Mesendoderm (in vitro differentiated cells): ENCODE data around the gene NINJ1.
"Not testable (repeated sequence)": the region's sequence is repeated elsewhere in the genome, so short reads cannot be mapped to it uniquely, and the experiment has no call there.

Experiments
- DNase-seq: peaks from one replicate; pipeline ENCODE4 v3.0.0; 2013
- H2AK5ac ChIP-seq: 2 replicates; pipeline ENCODE4 v1.6.1; 2013; ENCODE audit warnings: low read length, inconsistent platforms
- H2BK120ac ChIP-seq: 2 replicates; pipeline ENCODE4 v1.6.1; 2013; ENCODE audit warnings: low read depth, mild to moderate bottlenecking, low read length, moderate library complexity, mixed read lengths
- H2BK15ac ChIP-seq: replicated peaks from 2 replicates; pipeline ENCODE4 v1.6.1; 2013; ENCODE audit warnings: low read depth, mild to moderate bottlenecking, moderate library complexity
- H2BK5ac ChIP-seq: 2 replicates; pipeline ENCODE4 v1.6.1; 2013; ENCODE audit warnings: low read length, inconsistent platforms
- H3K18ac ChIP-seq: 2 replicates; pipeline ENCODE4 v1.6.1; 2013; ENCODE audit warnings: mild to moderate bottlenecking, low read length, mixed read lengths
- H3K23ac ChIP-seq: one replicate; pipeline ENCODE4 v1.6.1; 2013; ENCODE audit warnings: low read length
- H3K27ac ChIP-seq: 2 replicates; pipeline ENCODE4 v1.5.1; 2013; ENCODE audit warnings: low read depth, mild to moderate bottlenecking, inconsistent platforms, low read length, moderate library complexity
- H3K27me3 ChIP-seq: 2 replicates; pipeline ENCODE4 v1.6.1; 2013; ENCODE audit warnings: low read length, control low read depth, mild to moderate bottlenecking, inconsistent platforms; ENCODE audit not compliant: insufficient read depth, poor library complexity
- H3K36me3 ChIP-seq: 2 replicates; pipeline ENCODE4 v1.6.1; 2013; ENCODE audit warnings: low read length, inconsistent platforms; ENCODE audit not compliant: control insufficient read depth, insufficient read depth
- H3K4ac ChIP-seq: one replicate; pipeline ENCODE4 v1.6.1; 2013; ENCODE audit warnings: low read depth, mild to moderate bottlenecking, low read length, moderate library complexity
- H3K4me1 ChIP-seq: 2 replicates; pipeline ENCODE4 v1.6.1; 2013; ENCODE audit warnings: low read depth, low read length, inconsistent platforms; ENCODE audit not compliant: control insufficient read depth
- H3K4me2 ChIP-seq: 2 replicates; pipeline ENCODE4 v1.6.1; 2013; ENCODE audit warnings: low read length
- H3K4me3 ChIP-seq: 2 replicates; pipeline ENCODE4 v1.5.1; 2013; ENCODE audit warnings: mild to moderate bottlenecking, low read length
- H3K56ac ChIP-seq: one replicate; pipeline ENCODE4 v1.6.1; 2013; ENCODE audit warnings: low read length
- H3K79me1 ChIP-seq: 2 replicates; pipeline ENCODE4 v1.6.1; 2013; ENCODE audit warnings: low read length, inconsistent platforms
- H3K79me2 ChIP-seq: 2 replicates; pipeline ENCODE4 v1.6.1; 2013; ENCODE audit warnings: mild to moderate bottlenecking, low read length; ENCODE audit not compliant: control insufficient read depth, insufficient read depth
- H3K9ac ChIP-seq: 2 replicates; pipeline ENCODE4 v1.6.1; 2013; ENCODE audit warnings: low read length, inconsistent platforms
- H4K5ac ChIP-seq: one replicate; pipeline ENCODE4 v1.6.1; 2013; ENCODE audit warnings: low read length
- H4K8ac ChIP-seq: one replicate; pipeline ENCODE4 v1.6.1; 2013; ENCODE audit warnings: low read depth, mild to moderate bottlenecking, control low read depth, low read length, moderate library complexity
- WGBS: extraction: QIAGEN DNeasy Blood & Tissue Kit; methylation state at CpG from one replicate; pipeline ENCODE4 v1.1.7; 2013; ENCODE audit warnings: low lambda C conversion rate, missing lambda C conversion rate; ENCODE audit not compliant: insufficient coverage; ENCODE audit errors: extremely low coverage; 5-methylcytosine and 5-hydroxymethylcytosine counted together

The NINJ1 gene

DNA sequence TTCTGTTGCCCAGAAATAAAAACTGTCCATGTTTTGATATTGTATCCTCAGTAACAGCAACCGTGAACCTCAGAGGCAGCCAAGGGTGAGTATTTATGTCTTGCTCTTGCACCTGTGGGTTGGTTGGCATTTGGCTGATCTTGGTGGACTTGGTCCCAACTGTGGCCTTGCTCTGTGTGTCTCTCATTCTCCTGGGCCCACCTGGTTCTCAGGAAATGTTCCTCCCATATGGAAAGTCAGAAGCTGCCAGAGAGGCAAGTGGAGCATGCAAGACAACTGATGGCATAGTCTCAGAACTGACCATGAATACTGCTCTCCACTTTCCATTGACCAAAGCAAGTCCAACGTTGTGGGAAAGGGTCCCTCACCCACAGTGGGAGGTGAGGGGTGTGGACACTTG is 13.6 kb upstream of the NINJ1 start:
- no peak overlapping the region for H3K4ac ChIP-seq
- no peaks in the 10 kb centered on the region for H3K79me1 ChIP-seq
- H2BK15ac ChIP-seq = no peak overlapping the region
- no peak overlapping the region for H3K56ac ChIP-seq
- no peak overlapping the region for H2BK5ac ChIP-seq
- no peaks in the 10 kb centered on the region for H3K27me3 ChIP-seq
- no peaks in the 10 kb centered on the region for H3K79me2 ChIP-seq
- no peak overlapping the region for H3K4me3 ChIP-seq
- no peak overlapping the region for H3K9ac ChIP-seq
- H3K23ac ChIP-seq = no peak overlapping the region
- WGBS = no CpG with 5 or more reads among the region's 2 CpGs
- H2BK120ac ChIP-seq = no peak overlapping the region
- no peak overlapping the region for H3K27ac ChIP-seq
- H4K5ac ChIP-seq = no peak overlapping the region
- H3K4me1 ChIP-seq = no peaks in the 10 kb centered on the region
- no peak overlapping the region for H4K8ac ChIP-seq
- H3K4me2 ChIP-seq = no peak overlapping the region
- H3K18ac ChIP-seq = no peak overlapping the region
- H3K36me3 ChIP-seq = no peaks in the 10 kb centered on the region
- no peak for DNase-seq
- no peak overlapping the region for H2AK5ac ChIP-seq

DNA sequence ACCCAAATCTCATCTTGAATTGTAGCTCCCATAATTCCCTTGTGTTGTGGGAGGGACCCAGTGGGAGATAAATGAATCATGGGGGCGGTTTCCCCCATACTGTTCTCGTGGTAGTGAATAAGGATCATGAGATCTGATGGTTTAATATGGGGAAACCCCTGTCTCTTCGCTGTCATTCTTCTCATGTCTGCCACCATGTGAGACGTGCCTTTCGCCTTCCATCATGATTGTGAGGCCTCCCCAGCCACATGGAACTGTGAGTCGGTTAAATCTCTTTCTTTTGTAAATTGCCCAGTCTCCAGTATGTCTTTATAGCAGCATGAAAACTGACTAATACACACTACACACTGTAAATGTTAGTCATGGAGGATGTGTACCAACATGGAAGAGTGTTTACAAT is 12.6 kb upstream of the NINJ1 start:
- H4K8ac ChIP-seq, H3K79me2 ChIP-seq, H3K56ac ChIP-seq, H3K4me3 ChIP-seq, H3K4ac ChIP-seq, H2BK15ac ChIP-seq, H2AK5ac ChIP-seq, H3K27me3 ChIP-seq, H4K5ac ChIP-seq, H2BK5ac ChIP-seq, H3K4me2 ChIP-seq, H2BK120ac ChIP-seq, H3K9ac ChIP-seq, H3K27ac ChIP-seq, H3K36me3 ChIP-seq, H3K79me1 ChIP-seq, DNase-seq, H3K4me1 ChIP-seq, H3K18ac ChIP-seq, H3K23ac ChIP-seq: not testable (repeated sequence)
- no CpG with 5 or more reads among the region's 6 CpGs for WGBS

DNA sequence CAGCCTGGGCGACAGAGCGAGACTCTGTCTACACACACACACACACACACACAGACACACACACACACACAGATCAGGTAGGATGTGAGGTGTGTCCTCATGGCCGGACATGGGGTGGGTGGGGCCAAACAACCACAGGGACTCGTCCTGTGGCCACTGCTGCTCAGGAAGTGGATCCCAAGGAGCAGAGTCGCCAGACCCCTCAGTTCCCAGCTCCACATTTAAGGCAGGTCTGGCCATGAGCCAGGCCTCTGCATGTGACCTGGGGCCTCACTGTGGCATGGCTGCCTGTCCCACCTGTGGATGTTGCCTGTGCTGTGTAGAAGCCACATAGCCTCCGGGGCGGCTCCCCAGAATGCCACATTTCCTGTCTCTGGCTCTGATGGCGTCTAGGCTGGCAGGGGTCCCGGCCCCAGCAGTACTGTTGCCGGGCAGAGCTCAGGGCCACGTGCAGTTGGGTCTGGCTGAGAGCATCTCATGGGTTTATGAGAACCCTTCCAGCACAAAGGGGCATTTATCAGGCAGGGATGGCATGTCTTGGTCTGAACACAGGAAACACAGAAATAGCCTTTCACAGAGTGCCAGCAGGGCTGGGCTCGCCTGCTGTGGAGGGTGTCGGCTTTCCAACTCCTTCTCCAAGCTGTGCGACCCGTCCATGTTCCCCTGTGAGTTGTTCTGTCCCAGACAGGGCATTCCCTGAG is 9.9 kb upstream of the NINJ1 start:
- no peak overlapping the region for H3K18ac ChIP-seq
- no peaks in the 10 kb centered on the region for H3K36me3 ChIP-seq
- H2BK5ac ChIP-seq = no peak overlapping the region
- no peaks in the 10 kb centered on the region for H3K79me1 ChIP-seq
- no peak for DNase-seq
- H3K23ac ChIP-seq = no peak overlapping the region
- WGBS = no CpG with 5 or more reads among the region's 15 CpGs
- no peaks in the 10 kb centered on the region for H3K4me1 ChIP-seq
- no peak overlapping the region for H4K5ac ChIP-seq
- H3K56ac ChIP-seq = no peak overlapping the region
- no peak overlapping the region for H3K4me3 ChIP-seq
- H2BK120ac ChIP-seq = no peak overlapping the region
- H3K27ac ChIP-seq = no peak overlapping the region
- no peak overlapping the region for H4K8ac ChIP-seq
- H3K79me2 ChIP-seq = no peaks in the 10 kb centered on the region
- no peak overlapping the region for H3K4ac ChIP-seq
- H3K27me3 ChIP-seq = no peaks in the 10 kb centered on the region
- no peak overlapping the region for H3K4me2 ChIP-seq
- no peak overlapping the region for H2BK15ac ChIP-seq
- no peak overlapping the region for H2AK5ac ChIP-seq
- no peak overlapping the region for H3K9ac ChIP-seq

DNA sequence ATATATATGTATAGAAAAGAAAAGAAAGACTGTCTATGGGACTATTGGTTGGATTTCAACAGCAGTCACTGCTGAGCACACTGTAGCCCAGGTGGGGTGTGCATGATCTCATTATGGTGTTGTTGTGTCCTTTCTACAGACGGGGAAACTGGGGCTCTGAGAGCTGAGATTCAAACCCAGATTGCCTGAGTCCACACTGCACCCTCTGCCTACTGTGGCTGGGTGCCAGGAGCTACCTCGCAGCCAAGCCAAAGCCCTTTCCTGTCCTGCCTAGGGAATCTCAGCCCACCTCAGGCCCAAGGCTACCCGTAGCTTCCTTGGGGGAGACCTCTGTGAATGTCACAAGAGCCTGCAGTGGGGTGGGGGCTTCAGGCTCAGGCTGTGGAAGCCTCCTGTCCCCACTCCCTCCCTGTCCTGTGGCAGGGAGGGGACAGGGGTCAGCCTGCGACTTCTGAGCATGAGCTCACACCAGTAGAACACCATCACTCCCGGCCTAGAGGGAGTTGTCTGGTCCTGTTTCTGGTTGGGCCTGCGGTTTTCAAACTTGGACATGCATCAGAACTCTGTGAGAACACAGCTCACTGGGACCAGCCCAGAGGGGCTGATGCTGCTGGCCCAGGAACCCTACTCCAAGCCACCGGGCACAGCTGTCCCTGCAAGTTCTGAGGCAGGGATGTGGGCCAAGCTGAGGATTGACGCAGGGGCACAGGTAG is 7.9 kb upstream of the NINJ1 start:
- H3K4ac ChIP-seq = no peak overlapping the region
- H3K56ac ChIP-seq = no peak overlapping the region
- no peak overlapping the region for H2BK120ac ChIP-seq
- H3K79me2 ChIP-seq = no peaks in the 10 kb centered on the region
- no peak overlapping the region for H3K9ac ChIP-seq
- H2BK5ac ChIP-seq = no peak overlapping the region
- DNase-seq = no peak
- no CpG with 5 or more reads among the region's 8 CpGs for WGBS
- H2BK15ac ChIP-seq = no peak overlapping the region
- no peak overlapping the region for H2AK5ac ChIP-seq
- no peaks in the 10 kb centered on the region for H3K4me1 ChIP-seq
- no peaks in the 10 kb centered on the region for H3K36me3 ChIP-seq
- no peak overlapping the region for H3K4me2 ChIP-seq
- no peaks in the 10 kb centered on the region for H3K27me3 ChIP-seq
- no peak overlapping the region for H3K4me3 ChIP-seq
- no peak overlapping the region for H3K18ac ChIP-seq
- H4K5ac ChIP-seq = no peak overlapping the region
- no peak overlapping the region for H4K8ac ChIP-seq
- no peaks in the 10 kb centered on the region for H3K79me1 ChIP-seq
- H3K27ac ChIP-seq = no peak overlapping the region
- no peak overlapping the region for H3K23ac ChIP-seq

DNA sequence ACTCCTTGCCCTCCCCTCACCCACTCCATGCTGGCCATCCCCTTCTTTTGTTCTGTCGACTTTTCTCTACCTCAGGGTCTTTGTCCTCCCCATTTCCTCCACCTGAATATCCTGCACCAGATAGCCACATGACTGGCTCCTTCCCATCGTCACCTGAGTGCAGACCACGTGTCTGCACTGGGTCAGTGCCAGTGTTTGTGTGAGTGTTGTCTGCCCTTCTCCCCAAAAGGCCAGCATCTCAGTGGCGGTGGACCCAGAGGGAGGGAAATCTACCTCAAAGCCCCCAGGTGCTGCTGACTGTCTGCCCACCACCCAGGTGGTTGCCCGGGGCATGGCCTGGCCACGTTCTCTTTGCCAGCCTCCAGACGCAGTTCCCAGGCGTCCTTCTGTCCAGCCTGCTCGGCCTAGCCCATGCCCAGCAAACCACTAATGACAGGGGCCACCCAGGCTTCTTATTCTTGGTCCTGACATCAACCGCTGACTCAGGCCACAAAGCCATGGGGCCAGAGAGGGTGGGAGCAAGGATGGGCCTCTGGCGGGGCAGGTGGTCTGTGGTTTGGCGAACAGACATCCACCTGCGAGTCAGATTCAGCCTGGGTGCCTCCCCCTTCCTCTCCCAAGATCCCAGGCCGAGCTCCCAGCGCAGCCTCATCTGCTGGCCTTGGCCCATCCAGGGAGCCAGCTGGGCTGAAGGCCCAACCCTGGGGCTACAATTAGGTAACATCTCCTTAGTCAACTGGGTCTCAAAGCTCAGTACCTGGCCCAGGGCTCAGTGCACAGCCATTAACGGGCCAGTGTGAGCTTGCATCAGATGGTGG is 5.5 kb upstream of the NINJ1 start:
- no peak overlapping the region for H3K9ac ChIP-seq
- no peak overlapping the region for H3K27ac ChIP-seq
- no peaks in the 10 kb centered on the region for H3K79me1 ChIP-seq
- H3K4me3 ChIP-seq = no peak overlapping the region
- no peak overlapping the region for H3K4me2 ChIP-seq
- no peaks in the 10 kb centered on the region for H3K27me3 ChIP-seq
- H2BK120ac ChIP-seq = no peak overlapping the region
- no peak overlapping the region for H2BK15ac ChIP-seq
- no peak overlapping the region for H3K18ac ChIP-seq
- H2BK5ac ChIP-seq = no peak overlapping the region
- no peaks in the 10 kb centered on the region for H3K79me2 ChIP-seq
- H4K8ac ChIP-seq = no peak overlapping the region
- H4K5ac ChIP-seq = no peak overlapping the region
- H3K36me3 ChIP-seq = no peaks in the 10 kb centered on the region
- H3K4me1 ChIP-seq = no peaks in the 10 kb centered on the region
- no peak overlapping the region for H2AK5ac ChIP-seq
- no CpG with 5 or more reads among the region's 16 CpGs for WGBS
- no peak overlapping the region for H3K4ac ChIP-seq
- DNase-seq = no peak
- H3K23ac ChIP-seq = no peak overlapping the region
- no peak overlapping the region for H3K56ac ChIP-seq
